WERI-Rb-1 (cell line): ENCODE results near the gene P2RX7.

ENCODE experiments used
- DNase-seq: peaks from one replicate; pipeline ENCODE4 v3.0.0-alpha.2; 2020
- H3K27ac ChIP-seq: fragments of 250-450 bp; sonication (Bioruptor Pico); 2 replicates; pipeline ENCODE4 v1.5.1; 2020; ENCODE audit warnings: mild to moderate bottlenecking, moderate library complexity
- H3K27me3 ChIP-seq: fragments of 250-450 bp; sonication (Bioruptor Pico); 2 replicates; pipeline ENCODE4 v1.5.1; 2021; ENCODE audit warnings: mild to moderate bottlenecking, low read depth, moderate library complexity; ENCODE audit not compliant: insufficient read depth, severe bottlenecking
- H3K36me3 ChIP-seq: fragments of 250-450 bp; sonication (Bioruptor Pico); 2 replicates; pipeline ENCODE4 v1.5.1; 2020; ENCODE audit warnings: mild to moderate bottlenecking, moderate library complexity
- H3K4me3 ChIP-seq: 2 replicates; pipeline ENCODE4 v1.5.1; 2011; ENCODE audit warnings: low read depth, mild to moderate bottlenecking, control low read depth, low read length
- H3K9me3 ChIP-seq: fragments of 250-450 bp; sonication (Bioruptor Pico); 2 replicates; pipeline ENCODE4 v1.5.1; 2021; ENCODE audit warnings: mild to moderate bottlenecking, moderate library complexity; ENCODE audit not compliant: severe bottlenecking
- CTCF ChIP-seq: IDR thresholded peaks from 2 replicates; pipeline ENCODE4 v1.5.1; 2011; ENCODE audit warnings: low read depth, mild to moderate bottlenecking, control low read depth, inconsistent platforms, low read length

Gene P2RX7

GRCh38 chr12:121092034-121092433 lies 40.6 kb upstream of the P2RX7 start:
- no peak overlapping the region for H3K4me3 ChIP-seq
- no peak overlapping the region for H3K27ac ChIP-seq
- H3K27me3 ChIP-seq, result peaks cover 46% of the 10 kb centered on the region
- TF ChIP-seq CTCF, result no peak
- DNase-seq, result no peak
- H3K36me3 ChIP-seq, result no peaks in the 10 kb centered on the region
- H3K9me3 ChIP-seq, result peaks cover 7% of the 10 kb centered on the region

GRCh38 chr12:121093487-121093891 lies 39.2 kb upstream of the P2RX7 start:
- peaks cover 50% of the 10 kb centered on the region for H3K27me3 ChIP-seq
- TF ChIP-seq CTCF, result no peak
- H3K27ac ChIP-seq, result no peak overlapping the region
- no peak overlapping the region for H3K4me3 ChIP-seq
- DNase-seq, result no peak
- H3K36me3 ChIP-seq, result no peaks in the 10 kb centered on the region
- peaks cover 7% of the 10 kb centered on the region for H3K9me3 ChIP-seq

- H3K27me3 ChIP-seq, result peaks cover 59% of the 10 kb centered on the region
- peak; percentile 93 for TF ChIP-seq CTCF
- H3K9me3 ChIP-seq, result peaks cover 19% of the 10 kb centered on the region
- H3K27ac ChIP-seq, result no peak overlapping the region
- peak overlapping the region; percentile 12 for H3K4me3 ChIP-seq
- no peaks in the 10 kb centered on the region for H3K36me3 ChIP-seq
- peak; percentile 65 for DNase-seq
Observed at GRCh38 chr12:121095544-121096198, 37.0 kb upstream of the P2RX7 start.

- no peak overlapping the region for H3K4me3 ChIP-seq
Observed at GRCh38 chr12:121096199-121096798, 36.4 kb upstream of the P2RX7 start.

GRCh38 chr12:121099779-121100178 lies 32.9 kb upstream of the P2RX7 start:
- Histone ChIP-seq H3K9me3 (peaks cover 17% of the 10 kb centered on the region), H3K4me3 (no peak overlapping the region), H3K27me3 (peaks cover 37% of the 10 kb centered on the region), H3K36me3 (no peaks in the 10 kb centered on the region), H3K27ac (no peak overlapping the region)
- no peak for DNase-seq
- TF ChIP-seq CTCF, result no peak

More at GRCh38 chr12:121096199-121096798, 36.4 kb upstream of the P2RX7 start:
- Histone ChIP-seq H3K36me3 (no peaks in the 10 kb centered on the region), H3K27ac (no peak overlapping the region), H3K27me3 (peaks cover 60% of the 10 kb centered on the region), H3K9me3 (peaks cover 19% of the 10 kb centered on the region)
- DNase-seq, result no peak
- TF ChIP-seq CTCF, result no peak
